ENCODE results near the gene CPNE5.

CPNE5 gene

GRCh38 chr6:36809941-36810803, 29.1 kb downstream of the CPNE5 start:
- TF ChIP-seq SIN3A (IDR thresholded peaks at IDR 0.05; ENCODE audit: borderline replicate concordance, insufficient read depth, low read length), result no peak
- TF ChIP-seq FOXP2 (optimal IDR thresholded peaks at IDR 0.05; ENCODE audit: borderline replicate concordance, extremely low read depth, extremely low read length, insufficient read depth), result no peak
- TF ChIP-seq REST (IDR thresholded peaks at IDR 0.05; ENCODE audit: insufficient read depth in 1 of 2, low read depth in 2 of 2, low read length in 2 of 2), result no peak
- no peak for TF ChIP-seq TAF1 (IDR thresholded peaks at IDR 0.05; ENCODE audit: borderline replicate concordance, insufficient read depth, low read length)
- TF ChIP-seq POLR2AphosphoS5 (IDR thresholded peaks at IDR 0.05; ENCODE audit: low read depth, low read length), result no peak

GRCh38 chr6:36809156-36809555, 30.1 kb downstream of the CPNE5 start:
- TF ChIP-seq FOXP2 (optimal IDR thresholded peaks at IDR 0.05; ENCODE audit: borderline replicate concordance, extremely low read depth, extremely low read length, insufficient read depth) (no peak), REST (IDR thresholded peaks at IDR 0.05; ENCODE audit: insufficient read depth in 1 of 2, low read depth in 2 of 2, low read length in 2 of 2) (no peak), TAF1 (IDR thresholded peaks at IDR 0.05; ENCODE audit: borderline replicate concordance, insufficient read depth, low read length) (no peak), POLR2AphosphoS5 (IDR thresholded peaks at IDR 0.05; ENCODE audit: low read depth, low read length) (no peak), SIN3A (IDR thresholded peaks at IDR 0.05; ENCODE audit: borderline replicate concordance, insufficient read depth, low read length) (no peak)

- TF ChIP-seq SIN3A (IDR thresholded peaks at IDR 0.05; ENCODE audit: borderline replicate concordance, insufficient read depth, low read length) (no peak), POLR2AphosphoS5 (IDR thresholded peaks at IDR 0.05; ENCODE audit: low read depth, low read length) (no peak), REST (IDR thresholded peaks at IDR 0.05; ENCODE audit: insufficient read depth in 1 of 2, low read depth in 2 of 2, low read length in 2 of 2) (no peak), FOXP2 (optimal IDR thresholded peaks at IDR 0.05; ENCODE audit: borderline replicate concordance, extremely low read depth, extremely low read length, insufficient read depth) (no peak), TAF1 (IDR thresholded peaks at IDR 0.05; ENCODE audit: borderline replicate concordance, insufficient read depth, low read length) (no peak)
Observed at GRCh38 chr6:36808634-36809033, 30.6 kb downstream of the CPNE5 start.

- TF ChIP-seq SIN3A (IDR thresholded peaks at IDR 0.05; ENCODE audit: borderline replicate concordance, insufficient read depth, low read length), result no peak
- TF ChIP-seq FOXP2 (optimal IDR thresholded peaks at IDR 0.05; ENCODE audit: borderline replicate concordance, extremely low read depth, extremely low read length, insufficient read depth), result no peak
- TF ChIP-seq REST (IDR thresholded peaks at IDR 0.05; ENCODE audit: insufficient read depth in 1 of 2, low read depth in 2 of 2, low read length in 2 of 2), result no peak
- no peak for TF ChIP-seq TAF1 (IDR thresholded peaks at IDR 0.05; ENCODE audit: borderline replicate concordance, insufficient read depth, low read length)
- no peak for TF ChIP-seq POLR2AphosphoS5 (IDR thresholded peaks at IDR 0.05; ENCODE audit: low read depth, low read length)
Observed at GRCh38 chr6:36807750-36808149, 31.5 kb downstream of the CPNE5 start.

All from PFSK-1 (cell line).